NCI-H2107 treated with DMSO at 0.1 percent for 48 hours (cell line): Measurements from ENCODE around the gene MCF2L.
"Not testable (repeated sequence)": the region's sequence is repeated elsewhere in the genome, so short reads cannot be mapped to it uniquely, and the experiment has no call there.

Experiments used
- DNase-seq: peaks from one replicate; lab custom pipeline; 2025; ENCODE audit not compliant: unreplicated experiment; lab: John Stamatoyannopoulos, UW

MCF2L gene

DNA sequence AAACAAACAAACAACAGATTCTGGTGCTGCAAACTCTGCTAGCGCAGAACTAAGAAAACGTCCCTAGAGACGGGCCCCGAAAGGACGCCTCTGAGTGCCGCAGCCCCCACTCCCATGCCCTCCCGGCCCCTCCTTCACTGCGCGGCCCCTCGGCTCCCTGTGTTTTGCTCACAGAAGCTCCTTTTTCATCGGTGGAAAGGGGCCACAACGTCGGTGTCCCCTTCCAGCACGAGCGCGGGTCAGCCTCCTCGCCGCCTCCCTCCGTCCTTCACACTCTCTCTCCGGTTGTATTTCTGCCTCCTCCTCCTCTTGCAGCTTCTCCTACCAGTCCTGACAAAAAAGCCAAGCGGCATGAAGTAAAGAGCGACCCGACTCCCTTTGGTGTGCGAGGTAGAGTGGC lies 121.8 kb downstream of the MCF2L start:
- DNase-seq = no peak

GRCh38 chr13:113091211-113091771 lies 122.3 kb downstream of the MCF2L start:
- DNase-seq = no peak

DNA sequence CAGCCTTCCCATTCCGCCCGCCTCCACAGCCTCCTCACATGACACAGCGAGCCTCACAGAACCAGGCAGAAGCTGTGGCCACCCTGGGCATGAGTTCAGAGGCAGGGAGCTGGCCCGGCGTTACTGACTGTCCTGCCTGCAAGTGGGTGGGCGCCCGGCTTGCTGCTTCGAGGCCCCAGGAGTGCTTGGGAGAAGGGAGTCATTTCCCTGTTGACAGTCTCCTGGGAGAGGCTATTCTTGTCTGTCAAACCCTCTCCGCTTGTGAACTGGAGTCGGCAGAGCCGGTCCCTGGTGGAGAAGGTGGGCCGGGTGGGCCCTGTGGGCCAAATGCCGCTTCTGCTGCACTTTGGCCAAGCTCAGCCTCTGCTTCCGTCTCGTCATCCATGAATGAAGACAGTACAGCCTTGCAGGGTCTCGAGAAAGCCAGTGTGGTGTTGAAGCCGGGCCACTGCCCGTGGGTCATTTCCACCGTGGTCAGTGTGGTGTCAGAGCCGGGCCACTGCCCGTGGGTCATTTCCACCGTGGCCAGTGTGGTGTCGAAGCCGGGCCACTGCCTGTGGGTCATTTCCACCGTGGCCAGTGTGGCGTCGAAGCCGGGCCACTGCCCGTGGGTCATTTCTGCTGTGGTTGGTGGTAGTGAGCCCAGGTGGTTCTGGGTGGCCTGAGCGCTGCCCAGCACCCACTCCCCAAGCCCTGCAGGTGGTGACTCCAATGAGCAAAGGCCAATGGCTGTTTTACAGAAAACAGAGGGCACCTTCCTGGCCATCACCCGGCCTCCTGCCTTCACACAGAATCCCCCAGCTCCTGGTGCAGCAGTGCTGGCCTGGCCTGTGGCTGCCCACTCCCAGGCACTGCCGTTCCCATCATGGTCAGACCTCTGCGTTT lies 123.1 kb downstream of the MCF2L start:
- DNase-seq = no peak

DNA sequence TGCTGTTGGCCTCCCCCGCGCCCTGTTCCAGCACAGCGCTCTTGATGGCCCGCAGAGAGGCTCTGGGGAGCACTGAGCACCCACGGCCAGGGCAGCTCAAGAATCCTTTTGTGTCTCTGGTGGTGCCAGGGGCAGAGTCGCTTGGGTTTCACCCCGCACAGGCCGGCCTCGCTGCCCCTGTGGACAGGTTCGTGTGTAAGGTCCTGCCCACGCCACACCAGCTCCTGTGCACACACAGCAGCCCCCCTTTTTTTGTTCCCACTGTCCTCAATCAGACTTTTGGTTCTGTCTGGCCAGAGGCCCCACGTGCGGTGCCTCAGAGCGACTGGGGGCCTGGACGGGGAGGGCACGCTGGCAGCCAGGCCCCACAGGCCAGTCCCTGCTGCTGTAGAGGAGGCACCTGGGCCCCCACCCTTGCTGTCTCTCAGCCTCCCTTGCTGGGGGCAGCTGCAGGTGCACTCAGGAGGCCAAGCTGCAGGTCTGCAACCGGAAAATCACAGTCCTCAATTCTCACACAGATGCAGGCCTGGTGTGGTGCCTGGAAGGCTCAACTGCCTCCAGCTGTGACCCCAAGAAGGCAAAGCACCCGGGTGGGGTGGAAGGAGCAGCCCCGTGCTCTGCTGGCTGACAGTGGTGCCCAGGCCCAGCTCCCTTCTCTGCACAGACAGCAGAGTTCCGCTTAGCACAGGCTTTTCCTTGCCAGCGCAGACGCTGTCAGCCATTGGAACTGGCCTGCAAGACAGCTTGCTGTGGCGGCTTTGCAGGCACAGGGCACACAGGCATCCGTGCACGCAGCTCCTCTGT lies 124.0 kb downstream of the MCF2L start:
- DNase-seq = no peak

- no peak for DNase-seq
These were observed 124.8 kb downstream of the MCF2L start for GRCh38 chr13:113093580-113094409.

DNA sequence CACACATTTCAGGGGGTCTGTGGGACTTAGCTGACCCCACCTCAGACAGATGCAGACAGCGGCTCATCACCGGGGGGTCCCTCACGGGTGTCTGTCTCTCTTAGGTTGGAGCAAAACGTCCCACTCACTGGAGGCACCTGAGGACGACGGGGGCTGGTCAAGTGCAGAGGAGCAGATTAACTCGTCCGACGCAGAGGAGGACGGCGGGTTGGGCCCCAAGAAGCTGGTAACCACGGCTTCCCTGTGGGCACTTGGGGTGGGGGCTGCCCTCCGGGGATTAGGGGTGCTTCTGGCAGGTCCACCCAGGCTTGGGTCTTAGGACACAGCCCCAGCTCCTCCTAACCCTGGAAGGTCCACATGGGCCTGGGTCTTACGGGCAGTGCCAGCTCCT lies 125.4 kb downstream of the MCF2L start:
- no peak for DNase-seq

- no peak for DNase-seq
These were observed 126.4 kb downstream of the MCF2L start for GRCh38 chr13:113095146-113096051.

GRCh38 chr13:113096052-113096744 lies 127.2 kb downstream of the MCF2L start:
- DNase-seq = no peak

DNA sequence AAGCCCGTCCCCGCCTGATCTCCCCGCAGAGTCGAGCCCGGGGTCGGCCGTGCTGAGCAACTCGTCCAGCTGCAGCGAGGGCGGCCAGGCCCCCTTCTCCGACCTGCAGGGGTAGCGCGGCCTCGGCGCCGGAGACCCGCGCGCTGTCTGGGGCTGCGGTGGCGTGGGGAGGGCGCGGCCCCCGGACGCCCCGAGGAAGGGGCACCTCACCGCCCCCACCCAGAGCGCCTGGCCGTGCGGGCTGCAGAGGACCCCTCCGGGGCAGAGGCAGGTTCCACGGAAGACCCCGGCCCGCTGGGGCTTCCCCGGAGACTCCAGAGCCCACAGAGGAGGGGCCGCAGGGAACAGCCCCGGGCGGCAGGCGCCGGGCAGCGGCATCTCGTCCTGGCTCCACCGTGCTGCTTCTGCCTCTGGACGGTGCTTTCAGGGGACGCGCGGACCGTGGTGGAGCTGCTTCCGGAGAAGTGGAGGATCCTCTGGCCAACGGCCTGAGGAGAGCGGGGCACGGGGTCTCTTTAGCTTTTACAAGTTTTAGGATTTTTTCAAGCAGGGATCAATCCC lies 127.8 kb downstream of the MCF2L start:
- DNase-seq = no peak

DNA sequence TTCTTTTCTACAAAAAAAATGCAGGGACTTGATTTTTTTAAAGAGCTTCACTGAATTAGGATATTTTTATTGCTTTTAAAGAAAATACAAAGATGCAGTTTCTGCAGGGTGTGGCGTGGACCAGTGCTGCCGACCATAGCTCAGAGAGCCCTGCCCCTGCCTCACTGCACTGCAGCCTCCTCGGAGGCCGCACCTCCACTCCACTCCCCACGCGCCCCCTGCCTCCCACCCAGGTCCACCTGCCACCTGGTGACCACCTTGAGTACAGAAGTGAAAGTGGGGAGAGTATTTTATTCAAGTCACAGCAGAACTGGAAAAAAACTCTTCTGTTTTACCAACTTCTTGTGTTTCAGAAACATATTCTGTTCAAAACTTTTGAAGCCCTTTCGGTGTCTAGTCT lies 128.6 kb downstream of the MCF2L start:
- no peak for DNase-seq

DNA sequence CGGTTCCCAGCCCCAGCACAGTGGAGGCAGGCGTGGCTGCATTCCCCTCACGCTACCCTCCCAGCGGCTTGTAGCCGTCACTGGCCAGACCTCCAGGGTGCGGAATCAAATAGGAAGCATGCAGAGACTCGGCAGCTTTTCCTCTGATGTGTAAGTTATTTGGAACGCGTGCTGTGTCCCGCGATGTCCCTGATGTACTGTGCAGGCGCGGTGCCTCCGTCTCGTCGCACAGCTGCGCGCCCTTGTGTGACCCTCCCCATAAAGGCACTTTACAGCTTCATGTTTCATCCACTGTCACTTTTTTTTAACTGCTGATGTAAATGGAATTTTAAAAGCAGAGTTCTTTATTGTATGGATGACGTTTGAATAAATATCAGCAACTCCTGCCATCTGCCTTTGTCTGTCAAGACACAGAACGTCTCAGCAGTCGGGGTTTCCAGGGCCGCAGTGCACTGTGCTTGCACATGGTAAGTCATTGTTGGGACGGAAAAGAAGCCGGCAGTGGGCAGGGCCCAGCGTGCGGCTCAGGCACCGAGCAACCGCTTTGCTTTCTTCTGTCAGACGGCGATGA lies 129.2 kb downstream of the MCF2L start:
- DNase-seq = no peak

GRCh38 chr13:113099142-113099541 lies 130.1 kb downstream of the MCF2L start:
- DNase-seq = no peak

GRCh38 chr13:113102302-113102701 lies 133.3 kb downstream of the MCF2L start:
- not testable (repeated sequence) for DNase-seq

GRCh38 chr13:113102727-113103126 lies 133.7 kb downstream of the MCF2L start:
- DNase-seq = no peak

GRCh38 chr13:113103646-113104045 lies 134.6 kb downstream of the MCF2L start:
- no peak for DNase-seq

GRCh38 chr13:113105032-113105920 lies 136.3 kb downstream of the MCF2L start, which contains the start of gene F7:
F7 (plus strand) TSS chr13:113105791; CDS start chr13:113105842, 51 bp downstream.
- DNase-seq = peak; percentile 37

GRCh38 chr13:113105921-113106452 lies 137.0 kb downstream of the MCF2L start:
- no peak for DNase-seq
